CD14-positive monocyte (primary cell): ENCODE measurements around the gene FAM219B. TPM values are rescaled to one million over a fixed set of nuclear protein-coding genes. Genes with fewer than 3 reads are reported as not detected.

ENCODE experiments used
- DNase-seq, 3 donors: peaks; one replicate each; pipeline ENCODE4 v3.0.0-alpha.2; 2011 to 2022
- H2AFZ ChIP-seq: 2 replicates; pipeline ENCODE4 v1.6.0; 2012; ENCODE audit warnings: mild to moderate bottlenecking, low read depth, low read length, inconsistent platforms; ENCODE audit not compliant: insufficient read depth, poor library complexity, severe bottlenecking
- H3K27ac ChIP-seq, 2 donors: 1 replicate in 1 of 2; 2 replicates in 1 of 2; pipeline ENCODE4 v1.5.1; 2012 to 2013; ENCODE audit warnings: low read length in 2 of 2, control low read depth in 1 of 2, inconsistent platforms in 1 of 2, low read depth in 1 of 2, mild to moderate bottlenecking in 1 of 2
- H3K27me3 ChIP-seq, 2 donors: one replicate each; pipeline versions ENCODE4 v1.6.0 to v1.6.1; 2011 to 2013; ENCODE audit warnings: low read length in 2 of 2; ENCODE audit not compliant: control insufficient read depth in 2 of 2, insufficient read depth in 2 of 2
- H3K36me3 ChIP-seq, 2 donors: replicated peaks in 1 of 2; 1 replicate in 1 of 2; 2 replicates in 1 of 2; pipeline versions ENCODE4 v1.5.1 to v1.6.1; 2012 to 2013; ENCODE audit warnings: low read length in 2 of 2, control low read depth in 1 of 2, inconsistent platforms in 1 of 2, mild to moderate bottlenecking in 1 of 2; ENCODE audit not compliant: insufficient read depth in 2 of 2, control insufficient read depth in 1 of 2
- H3K4me1 ChIP-seq, 2 donors: 1 replicate in 1 of 2; 2 replicates in 1 of 2; pipeline versions ENCODE4 v1.5.1 to v1.6.1; 2012 to 2013; ENCODE audit warnings: low read length in 2 of 2, control low read depth in 1 of 2, inconsistent platforms in 1 of 2, mild to moderate bottlenecking in 1 of 2, moderate library complexity in 1 of 2; ENCODE audit not compliant: insufficient read depth in 2 of 2, control insufficient read depth in 1 of 2
- H3K4me2 ChIP-seq: replicated peaks from 2 replicates; pipeline ENCODE3; 2012; ENCODE audit warnings: low read length, moderate library complexity, mild to moderate bottlenecking; ENCODE audit not compliant: poor library complexity, severe bottlenecking; ENCODE audit errors: extremely low read depth
- H3K4me3 ChIP-seq, 3 experiments: fragments of 200-600 bp in 1 of 3; sonication (generic) in 1 of 3; replicated peaks in 1 of 3; 1 replicate in 2 of 3; 2 replicates in 1 of 3; pipeline ENCODE4 v1.5.1; 2011 to 2013; ENCODE audit warnings: low read length in 3 of 3, mild to moderate bottlenecking in 3 of 3, control low read depth in 2 of 3, low read depth in 2 of 3, inconsistent platforms in 1 of 3, moderate library complexity in 1 of 3
- H3K79me2 ChIP-seq: 2 replicates; pipeline ENCODE4 v1.6.0; 2012; ENCODE audit warnings: mild to moderate bottlenecking, control low read depth, inconsistent platforms, low read length, moderate library complexity; ENCODE audit not compliant: insufficient read depth
- H3K9ac ChIP-seq: 2 replicates; pipeline ENCODE4 v1.6.0; 2017; ENCODE audit warnings: low read length, mild to moderate bottlenecking; ENCODE audit not compliant: insufficient read depth, poor library complexity, severe bottlenecking
- H3K9me3 ChIP-seq, 2 donors: replicated peaks in 1 of 2; 1 replicate in 1 of 2; 2 replicates in 1 of 2; pipeline versions ENCODE4 v1.5.1 to v1.6.1; 2012 to 2013; ENCODE audit warnings: low read length in 2 of 2, control low read depth in 1 of 2; ENCODE audit not compliant: control insufficient read depth in 1 of 2, insufficient read depth in 1 of 2
- H4K20me1 ChIP-seq: 2 replicates; pipeline ENCODE4 v1.6.0; 2012; ENCODE audit warnings: mild to moderate bottlenecking, low read length, control low read depth, moderate library complexity; ENCODE audit not compliant: insufficient read depth
- H3K27ac Mint-ChIP-seq, 7 donors: one replicate each; pipeline ENCODE4 v1.8.0; 2020; ENCODE audit warnings: mild to moderate bottlenecking in 7 of 7, mixed read lengths in 7 of 7, moderate library complexity in 6 of 7, inconsistent platforms in 2 of 7
- H3K27me3 Mint-ChIP-seq, 3 donors: one replicate each; pipeline ENCODE4 v1.8.0; 2021 to 2022; ENCODE audit warnings: low read depth in 3 of 3, mild to moderate bottlenecking in 3 of 3, mixed read lengths in 3 of 3, moderate library complexity in 3 of 3, inconsistent platforms in 1 of 3
- H3K36me3 Mint-ChIP-seq, 2 donors: one replicate each; pipeline ENCODE4 v1.8.0; 2020; ENCODE audit warnings: mixed read lengths in 2 of 2, inconsistent platforms in 1 of 2, mild to moderate bottlenecking in 1 of 2
- H3K4me1 Mint-ChIP-seq: one replicate; pipeline ENCODE4 v1.8.0; 2020; ENCODE audit warnings: mild to moderate bottlenecking, mixed read lengths
- H3K4me3 Mint-ChIP-seq, 2 donors: one replicate each; pipeline ENCODE4 v1.8.0; 2020; ENCODE audit warnings: mild to moderate bottlenecking in 2 of 2, mixed read lengths in 2 of 2, moderate library complexity in 1 of 2
- H3K9me3 Mint-ChIP-seq, 7 donors: one replicate each; pipeline ENCODE4 v1.8.0; 2020 to 2022; ENCODE audit warnings: mixed read lengths in 7 of 7, mild to moderate bottlenecking in 6 of 7, moderate library complexity in 6 of 7, inconsistent platforms in 2 of 7
- WGBS: methylation state at CpG from one replicate; pipeline ENCODE4 v1.1.5; 2013; ENCODE audit warnings: missing lambda C conversion rate; ENCODE audit not compliant: insufficient coverage; 5-methylcytosine and 5-hydroxymethylcytosine counted together
- intact Hi-C, 2 donors: fragments of 100-400 bp; cut with micrococcal nuclease; formaldehyde crosslinking; loops; one replicate each; pipeline versions ENCODE4 v1.15.0 to v1.15.1; 2023
- polyA minus RNA-seq: library from RNA; depleted of rRNA, polyadenylated mRNA; stranded (reverse); fragments of >200 nt; gene quantifications from 2 replicates; pipeline ENCODE4 v1.2.3, GENCODE V29; 2012
- polyA plus RNA-seq, 3 donors: library from polyadenylated mRNA; depleted of rRNA in 1 of 3; unstranded in 2 of 3; stranded (reverse) in 1 of 3; fragments of 300-500 nt in 2 of 3; fragments of >200 nt in 1 of 3; fragmentation: Illumina TruSeq in 2 of 3; gene quantifications; 1 replicate in 2 of 3; 2 replicates in 1 of 3; pipeline ENCODE4 v1.2.3, GENCODE V29; 2012 to 2021
- total RNA-seq, 12 experiments: library from RNA in 1 of 12; stranded (reverse) in 1 of 12; fragments of 120-200 nt in 1 of 12; gene quantifications; one replicate each; pipeline ENCODE4 v1.2.4 and lab custom pipeline; 2013 to 2026; ENCODE audit warnings: mixed read lengths in 6 of 12, inconsistent platforms in 1 of 12
- TF ChIP-seq, protein P1 (sequence below): fragments of 200-600 bp; IDR thresholded peaks from one replicate; pipeline ENCODE4 v1.8.0; 2022; ENCODE audit warnings: antibody characterized with exemption, mild to moderate bottlenecking

The FAM219B gene, protein sequence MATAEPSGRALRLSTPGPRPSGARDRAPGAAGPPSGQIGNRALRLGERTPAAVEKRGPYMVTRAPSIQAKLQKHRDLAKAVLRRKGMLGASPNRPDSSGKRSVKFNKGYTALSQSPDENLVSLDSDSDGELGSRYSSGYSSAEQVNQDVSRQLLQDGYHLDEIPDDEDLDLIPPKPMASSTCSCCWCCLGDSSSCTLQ
- 44.0 TPM for total RNA-seq (2013)
- 10 to 100 TPM; 11.7 to 53.9 (median 17.1) TPM for polyA plus RNA-seq
- polyA minus RNA-seq = 8.9 and 11.8 TPM in 2 replicates
- total RNA-seq (lab: John Stamatoyannopoulos, UW) = 13.3 to 35.4 (median 26.8) reads per million in 11 experiments

DNA sequence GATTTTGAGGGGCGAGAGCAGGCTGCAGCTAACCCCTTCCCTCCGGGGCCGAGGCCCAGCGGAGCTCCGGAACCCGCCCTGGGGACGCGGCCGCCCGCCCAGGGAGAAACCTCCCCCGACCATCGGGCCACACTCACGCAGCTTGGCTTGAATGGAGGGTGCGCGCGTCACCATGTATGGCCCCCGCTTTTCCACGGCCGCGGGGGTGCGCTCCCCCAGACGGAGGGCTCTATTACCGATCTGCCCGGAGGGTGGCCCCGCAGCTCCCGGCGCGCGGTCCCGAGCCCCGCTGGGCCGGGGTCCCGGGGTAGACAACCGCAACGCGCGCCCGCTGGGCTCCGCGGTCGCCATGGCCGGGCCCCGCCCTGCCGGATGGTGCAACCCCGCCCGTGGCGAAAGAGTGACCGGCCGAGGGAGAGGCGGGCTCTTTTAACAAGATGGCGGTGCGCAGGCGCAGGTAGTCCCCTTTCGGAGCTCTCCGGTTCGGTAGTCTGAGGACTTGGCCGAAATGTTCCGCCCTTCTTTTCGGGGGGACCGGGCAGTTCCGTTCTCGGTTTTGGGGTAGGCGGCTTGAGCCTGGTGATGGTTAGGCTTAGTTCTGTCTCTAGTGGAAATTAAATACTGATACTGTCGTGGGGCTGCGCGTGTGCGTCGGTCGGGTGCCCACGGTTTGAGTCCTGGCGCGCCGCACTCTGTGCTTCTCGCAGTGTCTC is at the start of gene FAM219B:
Gene FAM219B, minus strand, starts transcription at position 402 of the 713 bp plus-strand sequence. Its CDS starts 51 bp downstream, at position 351.
- H3K36me3 Mint-ChIP-seq = peaks cover 32 to 42% of the 10 kb centered on the region in 2 donors
- intact Hi-C loops = loop anchor here (2.0 to 10.0 kb wide), 2 partner anchors 32 to 62 kb away; partner anchors contain the start of genes ULK3 (in 2 of the 2) and COX5A (in 1 of the 2)
- H4K20me1 ChIP-seq = peaks cover 8% of the 10 kb centered on the region
- H3K27ac Mint-ChIP-seq = peak within 1 kb of the TSS; percentile 92 to 96 (median 94)
- DNase-seq = peak; percentile 82 to 95 (median 88)
- WGBS = under 1% methylated on average over 68 of the region's 74 CpGs
- peaks cover 37% of the 10 kb centered on the region for H3K4me1 Mint-ChIP-seq
- H3K4me1 ChIP-seq = peaks cover 29 to 34% of the 10 kb centered on the region in 2 donors
- H3K4me2 ChIP-seq = peak within 1 kb of the TSS; percentile 85
- H3K79me2 ChIP-seq = peaks cover 23% of the 10 kb centered on the region
- peaks cover 0 to 3% (median 0%) of the 10 kb centered on the region in 3 donors for H3K27me3 Mint-ChIP-seq
- H3K4me3 Mint-ChIP-seq = peak within 1 kb of the TSS; percentile 96 to 97
- peaks cover 10 to 37% of the 10 kb centered on the region in 2 donors for H3K36me3 ChIP-seq
- peaks cover 0 to 2% (median 0%) of the 10 kb centered on the region in 7 donors for H3K9me3 Mint-ChIP-seq
- peak within 1 kb of the TSS; percentile 62 to 95 (median 95) for H3K4me3 ChIP-seq
- peak within 1 kb of the TSS; percentile 97 for H2AFZ ChIP-seq
- TF ChIP-seq, protein P1, sequence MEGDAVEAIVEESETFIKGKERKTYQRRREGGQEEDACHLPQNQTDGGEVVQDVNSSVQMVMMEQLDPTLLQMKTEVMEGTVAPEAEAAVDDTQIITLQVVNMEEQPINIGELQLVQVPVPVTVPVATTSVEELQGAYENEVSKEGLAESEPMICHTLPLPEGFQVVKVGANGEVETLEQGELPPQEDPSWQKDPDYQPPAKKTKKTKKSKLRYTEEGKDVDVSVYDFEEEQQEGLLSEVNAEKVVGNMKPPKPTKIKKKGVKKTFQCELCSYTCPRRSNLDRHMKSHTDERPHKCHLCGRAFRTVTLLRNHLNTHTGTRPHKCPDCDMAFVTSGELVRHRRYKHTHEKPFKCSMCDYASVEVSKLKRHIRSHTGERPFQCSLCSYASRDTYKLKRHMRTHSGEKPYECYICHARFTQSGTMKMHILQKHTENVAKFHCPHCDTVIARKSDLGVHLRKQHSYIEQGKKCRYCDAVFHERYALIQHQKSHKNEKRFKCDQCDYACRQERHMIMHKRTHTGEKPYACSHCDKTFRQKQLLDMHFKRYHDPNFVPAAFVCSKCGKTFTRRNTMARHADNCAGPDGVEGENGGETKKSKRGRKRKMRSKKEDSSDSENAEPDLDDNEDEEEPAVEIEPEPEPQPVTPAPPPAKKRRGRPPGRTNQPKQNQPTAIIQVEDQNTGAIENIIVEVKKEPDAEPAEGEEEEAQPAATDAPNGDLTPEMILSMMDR = no peak
- H3K9ac ChIP-seq = peak within 1 kb of the TSS; percentile 94
- no peaks in the 10 kb centered on the region for H3K9me3 ChIP-seq
- no peaks in the 10 kb centered on the region for H3K27me3 ChIP-seq
- peak within 1 kb of the TSS; percentile 62 to 90 for H3K27ac ChIP-seq
